HG02840 (cell line): ENCODE results near the gene PRSS8.

Source experiments
- ATAC-seq: cut with Tn5 transposase; IDR thresholded peaks from one replicate; pipeline ENCODE4 v1.9.1; 2021; ENCODE audit warnings: mild to moderate bottlenecking, moderate library complexity, moderate number of reproducible peaks; ENCODE audit not compliant: unreplicated experiment, low FRiP score

Gene PRSS8

GRCh38 chr16:31085411-31085810 is 50.1 kb downstream of the PRSS8 start:
- ATAC-seq, result no peak

GRCh38 chr16:31084584-31085302 is 50.8 kb downstream of the PRSS8 start:
- no peak for ATAC-seq

GRCh38 chr16:31083981-31084380 is 51.5 kb downstream of the PRSS8 start:
- no peak for ATAC-seq

GRCh38 chr16:31083556-31083955 is 52.0 kb downstream of the PRSS8 start:
- ATAC-seq, result no peak

- ATAC-seq, result no peak
Observed at GRCh38 chr16:31083081-31083480, 52.4 kb downstream of the PRSS8 start.

- ATAC-seq, result no peak
Observed at GRCh38 chr16:31082368-31083045, 53.0 kb downstream of the PRSS8 start.
